Lower lobe of right lung (tissue), 2 donors: ENCODE results near the gene EEF1E1. TPM values are rescaled to one million over a fixed set of nuclear protein-coding genes. Genes with fewer than 3 reads are reported as not detected.

ENCODE experiments used
- ATAC-seq, 2 donors: fragments of 200-7000 bp; cut with Tn5 transposase; one replicate each; pipeline ENCODE4 v1.9.1; 2020 to 2022; ENCODE audit warnings: mild to moderate bottlenecking in 2 of 2, moderate library complexity in 2 of 2
- DNase-seq: peaks from one replicate; pipeline ENCODE4 v3.0.0-alpha.2; 2020
- H3K27ac ChIP-seq: fragments of 200-600 bp; one replicate; pipeline ENCODE4 v1.8.0; 2022
- H3K27me3 ChIP-seq: fragments of 200-600 bp; one replicate; pipeline ENCODE4 v1.8.0; 2022; ENCODE audit warnings: low read depth
- H3K36me3 ChIP-seq: fragments of 200-600 bp; one replicate; pipeline ENCODE4 v1.8.0; 2022; ENCODE audit warnings: mild to moderate bottlenecking
- H3K4me1 ChIP-seq: fragments of 200-600 bp; one replicate; pipeline ENCODE4 v1.8.0; 2022
- H3K4me3 ChIP-seq: fragments of 200-600 bp; one replicate; pipeline ENCODE4 v1.8.0; 2022; ENCODE audit warnings: mild to moderate bottlenecking
- H3K9me3 ChIP-seq: fragments of 200-600 bp; one replicate; pipeline ENCODE4 v1.8.0; 2022
- intact Hi-C: fragments of 100-400 bp; cut with DNase I; formaldehyde crosslinking; loops from one replicate; pipeline ENCODE4 v1.11.0; 2022
- long read RNA-seq: library from polyadenylated mRNA; unstranded; transcript quantifications from one replicate; pipeline ENCODE4 v2.0.0, GENCODE V29; 2021
- total RNA-seq: library from RNA; stranded (reverse); fragmentation: NEBNext Ultra II Directional; extraction: Animal tissue kit (Norgen Biotek cat#: 25700); gene quantifications from one replicate; pipeline ENCODE4 v1.2.1, GENCODE V29; 2021
- TF ChIP-seq, protein P1 (sequence below): fragments of 200-600 bp; IDR thresholded peaks from one replicate; pipeline ENCODE4 v1.8.0; 2022; ENCODE audit warnings: antibody characterized with exemption, mild to moderate bottlenecking
- donor health status: DM: no; HTN: yes; CAD: no; lungs with severe emphysema.

The EEF1E1 gene
- total RNA-seq, result 16.7 TPM
- long read RNA-seq, transcript EEF1E1-201 (4 exons, 1,077 nt), result major isoform, 12 of 17 reads
- long read RNA-seq, partial matches to known transcripts, result 3 of 17 reads
- long read RNA-seq, other reads (novel, unspliced or antisense), result 0 of 17 reads

DNA sequence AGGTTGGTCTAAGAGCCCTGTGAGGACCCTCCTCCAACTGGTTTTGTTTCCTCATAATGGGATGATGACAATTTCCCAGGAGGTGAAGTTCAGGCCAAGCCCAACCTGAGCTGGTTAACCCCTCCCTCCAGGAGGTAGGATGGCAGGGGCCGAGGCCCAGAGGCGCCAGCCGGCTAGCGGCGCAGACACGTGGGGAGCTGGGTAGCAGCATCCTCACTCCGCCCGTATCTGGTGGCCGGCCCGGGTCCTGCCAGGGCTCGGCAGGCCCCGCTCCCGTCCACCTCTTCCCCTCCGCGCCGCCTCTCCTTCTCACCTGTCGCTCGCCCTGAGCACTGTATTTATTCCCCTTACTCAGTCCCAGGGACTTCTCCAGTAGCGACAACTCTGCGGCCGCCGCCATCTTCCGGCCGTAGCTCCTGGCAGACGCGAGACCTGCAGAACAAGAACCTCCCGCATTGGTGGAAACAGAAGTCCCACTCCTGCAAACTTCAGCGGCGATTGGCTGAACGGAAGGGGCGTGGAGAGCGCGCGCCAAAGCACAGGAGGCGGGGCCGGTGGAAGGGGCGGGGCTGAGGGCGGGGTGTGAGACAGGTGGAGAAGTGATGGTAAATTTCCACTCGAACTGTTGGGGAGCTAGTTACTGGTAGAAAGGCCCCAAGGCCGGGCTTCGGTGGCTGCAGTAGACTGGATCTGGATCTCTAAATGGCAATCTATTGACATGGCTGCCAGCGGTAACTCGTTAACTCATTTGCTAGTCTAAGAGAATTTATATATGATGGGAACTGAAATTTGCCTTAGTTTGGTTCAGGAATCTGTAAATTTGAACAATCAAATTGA is at the start of gene EEF1E1:
Gene EEF1E1 (minus strand): TSS at position 427 of the 837 bp plus-strand sequence. CDS start 27 bp downstream, at position 400.
- Histone ChIP-seq H3K4me1 (peaks cover 12% of the 10 kb centered on the region), H3K9me3 (no peaks in the 10 kb centered on the region), H3K36me3 (no peaks in the 10 kb centered on the region), H3K27ac (peak within 1 kb of the TSS; percentile 73), H3K27me3 (no peaks in the 10 kb centered on the region), H3K4me3 (peak within 1 kb of the TSS; percentile 87)
- ATAC-seq, result peak; percentile 100
- TF ChIP-seq, protein P1, sequence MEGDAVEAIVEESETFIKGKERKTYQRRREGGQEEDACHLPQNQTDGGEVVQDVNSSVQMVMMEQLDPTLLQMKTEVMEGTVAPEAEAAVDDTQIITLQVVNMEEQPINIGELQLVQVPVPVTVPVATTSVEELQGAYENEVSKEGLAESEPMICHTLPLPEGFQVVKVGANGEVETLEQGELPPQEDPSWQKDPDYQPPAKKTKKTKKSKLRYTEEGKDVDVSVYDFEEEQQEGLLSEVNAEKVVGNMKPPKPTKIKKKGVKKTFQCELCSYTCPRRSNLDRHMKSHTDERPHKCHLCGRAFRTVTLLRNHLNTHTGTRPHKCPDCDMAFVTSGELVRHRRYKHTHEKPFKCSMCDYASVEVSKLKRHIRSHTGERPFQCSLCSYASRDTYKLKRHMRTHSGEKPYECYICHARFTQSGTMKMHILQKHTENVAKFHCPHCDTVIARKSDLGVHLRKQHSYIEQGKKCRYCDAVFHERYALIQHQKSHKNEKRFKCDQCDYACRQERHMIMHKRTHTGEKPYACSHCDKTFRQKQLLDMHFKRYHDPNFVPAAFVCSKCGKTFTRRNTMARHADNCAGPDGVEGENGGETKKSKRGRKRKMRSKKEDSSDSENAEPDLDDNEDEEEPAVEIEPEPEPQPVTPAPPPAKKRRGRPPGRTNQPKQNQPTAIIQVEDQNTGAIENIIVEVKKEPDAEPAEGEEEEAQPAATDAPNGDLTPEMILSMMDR, result no peak
- intact Hi-C loops, result no loop called here
- DNase-seq, result peak; percentile 97

DNA sequence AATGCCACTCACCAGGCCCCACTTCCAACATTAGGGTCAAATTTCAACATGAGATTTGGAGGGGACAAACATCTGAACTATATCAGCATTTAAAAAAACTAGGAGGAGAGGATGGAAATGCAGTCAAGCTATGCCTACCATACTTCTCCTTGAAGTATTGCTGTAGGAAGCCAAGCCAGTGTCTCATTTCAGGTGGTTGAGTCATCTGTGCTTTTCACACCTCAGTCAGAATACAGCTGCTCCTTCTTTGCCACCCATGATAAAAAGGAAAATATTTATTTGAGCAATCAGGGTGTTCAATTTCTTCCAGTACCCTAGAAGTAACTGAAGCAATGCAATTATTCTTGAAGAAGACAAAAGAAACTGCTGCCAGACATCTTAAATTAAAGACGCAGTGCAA is 47.0 kb upstream of the EEF1E1 start:
- TF ChIP-seq, protein P1, result no peak
- no peaks in the 10 kb centered on the region for H3K36me3 ChIP-seq
- intact Hi-C loops, result no loop called here
- no peak overlapping the region for H3K27ac ChIP-seq
- ATAC-seq (no peak), DNase-seq (no peak)
- no peaks in the 10 kb centered on the region for H3K9me3 ChIP-seq
- H3K4me3 ChIP-seq, result no peak overlapping the region
- peaks cover 3% of the 10 kb centered on the region for H3K27me3 ChIP-seq
- H3K4me1 ChIP-seq, result no peaks in the 10 kb centered on the region

DNA sequence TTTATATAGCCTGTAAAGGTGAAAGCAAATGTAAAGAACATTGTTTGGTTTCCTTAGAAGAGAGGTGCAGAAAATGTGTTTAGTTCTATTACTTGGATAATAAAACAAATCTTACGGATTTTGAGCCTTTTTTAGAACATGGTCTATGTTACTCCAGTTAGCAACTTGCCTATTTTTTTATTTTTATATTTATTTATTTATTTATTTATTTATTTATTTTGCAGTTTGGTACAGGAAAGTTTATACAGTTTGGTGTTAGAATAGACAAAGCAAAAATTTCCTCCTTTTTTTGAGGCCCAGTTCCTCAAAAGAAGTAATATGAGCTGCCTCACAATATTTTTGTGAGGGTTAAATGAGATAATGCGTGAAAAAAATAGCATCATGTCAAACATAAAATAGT is 41.6 kb upstream of the EEF1E1 start:
- no peaks in the 10 kb centered on the region for H3K4me1 ChIP-seq
- TF ChIP-seq, protein P1, result no peak
- intact Hi-C loops, result no loop called here
- H3K36me3 ChIP-seq, result no peaks in the 10 kb centered on the region
- H3K4me3 ChIP-seq, result no peak overlapping the region
- H3K9me3 ChIP-seq, result no peaks in the 10 kb centered on the region
- H3K27me3 ChIP-seq, result no peaks in the 10 kb centered on the region
- ATAC-seq (no peak), DNase-seq (no peak)
- no peak overlapping the region for H3K27ac ChIP-seq

DNA sequence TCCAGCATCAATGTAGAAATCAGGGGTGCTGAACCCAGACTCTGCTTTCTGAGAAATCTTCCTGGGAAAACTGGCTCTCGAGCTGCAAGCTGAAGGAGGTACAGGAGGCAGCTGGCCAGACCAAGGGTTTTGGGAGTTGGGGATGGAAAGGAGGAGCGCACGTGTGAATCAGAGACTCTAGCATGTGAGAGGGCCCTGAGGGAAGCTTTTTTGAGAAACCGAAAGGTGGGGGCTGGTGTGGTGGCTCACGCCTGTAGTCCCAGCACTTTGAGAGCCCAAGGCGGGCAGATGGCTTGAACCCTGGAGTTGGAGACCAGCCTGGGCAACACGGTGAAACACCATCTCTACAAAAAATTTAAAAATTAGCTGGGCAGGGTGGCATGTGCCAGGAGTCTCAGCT is 37.1 kb upstream of the EEF1E1 start:
- Histone ChIP-seq H3K36me3 (no peaks in the 10 kb centered on the region), H3K27me3 (no peaks in the 10 kb centered on the region), H3K4me3 (no peak overlapping the region), H3K4me1 (no peaks in the 10 kb centered on the region), H3K27ac (no peak overlapping the region), H3K9me3 (no peaks in the 10 kb centered on the region)
- ATAC-seq (no peak), DNase-seq (no peak)
- TF ChIP-seq, protein P1, result no peak
- intact Hi-C loops, result no loop called here

DNA sequence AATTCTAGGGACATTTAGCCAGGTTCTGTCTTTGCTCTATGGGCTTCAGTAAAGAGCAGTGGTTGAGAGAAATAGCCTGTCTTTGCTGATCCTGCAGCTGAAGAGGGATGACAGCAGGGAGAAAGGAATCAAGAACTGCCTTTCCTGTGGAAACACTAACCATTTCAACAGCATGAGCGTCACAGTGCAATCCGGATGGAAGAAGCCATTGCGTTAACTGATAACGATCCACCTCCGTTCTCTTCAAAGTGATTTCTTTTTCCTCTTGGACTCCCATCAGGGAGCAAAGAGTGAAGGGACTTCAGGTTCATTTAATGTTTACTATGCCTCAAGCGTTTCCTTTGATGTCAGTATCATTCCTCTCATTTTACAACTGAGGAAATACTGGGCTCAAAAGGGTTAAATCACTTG is 35.2 kb upstream of the EEF1E1 start:
- Histone ChIP-seq H3K4me1 (no peaks in the 10 kb centered on the region), H3K4me3 (no peak overlapping the region), H3K27me3 (no peaks in the 10 kb centered on the region), H3K9me3 (no peaks in the 10 kb centered on the region), H3K36me3 (no peaks in the 10 kb centered on the region), H3K27ac (no peak overlapping the region)
- TF ChIP-seq, protein P1, result no peak
- ATAC-seq (no peak), DNase-seq (no peak)
- intact Hi-C loops, result no loop called here
